ENCODE results near the gene C13orf42.

- TF ChIP-seq, protein P1, sequence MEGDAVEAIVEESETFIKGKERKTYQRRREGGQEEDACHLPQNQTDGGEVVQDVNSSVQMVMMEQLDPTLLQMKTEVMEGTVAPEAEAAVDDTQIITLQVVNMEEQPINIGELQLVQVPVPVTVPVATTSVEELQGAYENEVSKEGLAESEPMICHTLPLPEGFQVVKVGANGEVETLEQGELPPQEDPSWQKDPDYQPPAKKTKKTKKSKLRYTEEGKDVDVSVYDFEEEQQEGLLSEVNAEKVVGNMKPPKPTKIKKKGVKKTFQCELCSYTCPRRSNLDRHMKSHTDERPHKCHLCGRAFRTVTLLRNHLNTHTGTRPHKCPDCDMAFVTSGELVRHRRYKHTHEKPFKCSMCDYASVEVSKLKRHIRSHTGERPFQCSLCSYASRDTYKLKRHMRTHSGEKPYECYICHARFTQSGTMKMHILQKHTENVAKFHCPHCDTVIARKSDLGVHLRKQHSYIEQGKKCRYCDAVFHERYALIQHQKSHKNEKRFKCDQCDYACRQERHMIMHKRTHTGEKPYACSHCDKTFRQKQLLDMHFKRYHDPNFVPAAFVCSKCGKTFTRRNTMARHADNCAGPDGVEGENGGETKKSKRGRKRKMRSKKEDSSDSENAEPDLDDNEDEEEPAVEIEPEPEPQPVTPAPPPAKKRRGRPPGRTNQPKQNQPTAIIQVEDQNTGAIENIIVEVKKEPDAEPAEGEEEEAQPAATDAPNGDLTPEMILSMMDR (conservative IDR thresholded peaks at IDR 0.05; ENCODE audit: low read depth in 2 of 2) = no peak
- TF ChIP-seq POLR2AphosphoS5 (IDR thresholded peaks at IDR 0.05; ENCODE audit: low read depth) (no peak), EZH2phosphoT487 (IDR thresholded peaks at IDR 0.05; ENCODE audit: unreplicated experiment) (no peak), EZH2 (IDR thresholded peaks at IDR 0.05; ENCODE audit: low read depth, unreplicated experiment) (no peak), NANOG (IDR thresholded peaks at IDR 0.05; ENCODE audit: borderline replicate concordance) (no peak), JUNB (IDR thresholded peaks at IDR 0.05; ENCODE audit: unreplicated experiment) (no peak), ETS1 (IDR thresholded peaks at IDR 0.05) (no peak)
- TF ChIP-seq, protein P2, sequence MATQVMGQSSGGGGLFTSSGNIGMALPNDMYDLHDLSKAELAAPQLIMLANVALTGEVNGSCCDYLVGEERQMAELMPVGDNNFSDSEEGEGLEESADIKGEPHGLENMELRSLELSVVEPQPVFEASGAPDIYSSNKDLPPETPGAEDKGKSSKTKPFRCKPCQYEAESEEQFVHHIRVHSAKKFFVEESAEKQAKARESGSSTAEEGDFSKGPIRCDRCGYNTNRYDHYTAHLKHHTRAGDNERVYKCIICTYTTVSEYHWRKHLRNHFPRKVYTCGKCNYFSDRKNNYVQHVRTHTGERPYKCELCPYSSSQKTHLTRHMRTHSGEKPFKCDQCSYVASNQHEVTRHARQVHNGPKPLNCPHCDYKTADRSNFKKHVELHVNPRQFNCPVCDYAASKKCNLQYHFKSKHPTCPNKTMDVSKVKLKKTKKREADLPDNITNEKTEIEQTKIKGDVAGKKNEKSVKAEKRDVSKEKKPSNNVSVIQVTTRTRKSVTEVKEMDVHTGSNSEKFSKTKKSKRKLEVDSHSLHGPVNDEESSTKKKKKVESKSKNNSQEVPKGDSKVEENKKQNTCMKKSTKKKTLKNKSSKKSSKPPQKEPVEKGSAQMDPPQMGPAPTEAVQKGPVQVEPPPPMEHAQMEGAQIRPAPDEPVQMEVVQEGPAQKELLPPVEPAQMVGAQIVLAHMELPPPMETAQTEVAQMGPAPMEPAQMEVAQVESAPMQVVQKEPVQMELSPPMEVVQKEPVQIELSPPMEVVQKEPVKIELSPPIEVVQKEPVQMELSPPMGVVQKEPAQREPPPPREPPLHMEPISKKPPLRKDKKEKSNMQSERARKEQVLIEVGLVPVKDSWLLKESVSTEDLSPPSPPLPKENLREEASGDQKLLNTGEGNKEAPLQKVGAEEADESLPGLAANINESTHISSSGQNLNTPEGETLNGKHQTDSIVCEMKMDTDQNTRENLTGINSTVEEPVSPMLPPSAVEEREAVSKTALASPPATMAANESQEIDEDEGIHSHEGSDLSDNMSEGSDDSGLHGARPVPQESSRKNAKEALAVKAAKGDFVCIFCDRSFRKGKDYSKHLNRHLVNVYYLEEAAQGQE (IDR thresholded peaks at IDR 0.05; ENCODE audit: unreplicated experiment) = no peak
These were observed 63.0 kb downstream of the C13orf42 start for GRCh38 chr13:51048166-51048461.

Measured in GM23338 (cell line).